Heart left ventricle (tissue), 13 donors: ENCODE measurements around the gene THNSL1.

ENCODE experiments used
- POLR2A ChIP-seq, 2 donors: fragments of 450-650 bp; IDR thresholded peaks; one replicate each; pipeline ENCODE4 v1.6.1; 2017; ENCODE audit warnings: antibody characterized with exemption in 2 of 2, mild to moderate bottlenecking in 2 of 2, moderate library complexity in 2 of 2
- TF ChIP-seq, protein P1 (sequence below), 12 donors: fragments of 200-600 bp; sonication (generic) in 4 of 12; IDR thresholded peaks; one replicate each; pipeline versions ENCODE4 v1.5.0 to v1.8.0; 2018 to 2022; ENCODE audit warnings: antibody characterized with exemption in 12 of 12, mild to moderate bottlenecking in 5 of 12
- donor health status: ischemic (EF 13 %, LVEDD 7.1; RV severe dilation, severe dysfunction).
- donor health status: DM: no; HTN: yes; CAD: no.
- donor health status: DM: no; HTN: no; CAD: no.
- donor health status: ischemic (EF 25% LVEDD 6.9; RV normal size, moderate dysfunction).
- donor health status: ischemic (EF 25% LVEDD 5.7; RV mildly dilated, moderate dysfunction).
- donor health status: ischemic (EF 35%, LVEDD 5.7; RV mildly dilated, moderate dysfunction).
- donor health status: nonischemic (EF 11% LVEDD 7.7; RV severe dilation, severe dysfunction).
- donor health status: DM: yes; HTN: yes; CAD: no.
- donor health status: PGD.
- donor health status: ischemic (EF 29% LVEDD 5.4; RV normal size, mild dysfunction).
- donor health status: nonischemic (EF 23%, LVEDD 6.1; RV moderate dilation, normal function).

DNA sequence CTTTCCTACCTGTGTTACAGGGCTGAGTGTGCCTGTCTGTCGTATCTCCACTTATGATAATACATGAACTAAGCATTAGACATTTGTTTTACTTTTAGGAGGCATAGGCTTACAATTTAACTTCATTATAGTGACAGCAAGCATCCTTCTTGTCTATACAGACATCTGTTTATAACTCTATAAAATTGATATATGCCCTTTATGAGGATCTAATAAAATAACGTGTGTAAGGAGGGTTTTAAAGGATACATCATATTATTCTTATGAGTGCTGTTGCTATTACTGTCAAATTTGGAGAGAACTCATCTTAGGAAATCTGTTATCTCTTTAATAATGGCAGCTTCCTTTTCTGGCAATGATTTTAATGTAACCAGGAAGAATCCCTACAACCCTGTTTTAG is 21.9 kb downstream of the THNSL1 start:
- no peak for TF ChIP-seq POLR2A (IDR thresholded peaks at IDR 0.05)
- TF ChIP-seq, protein P1, sequence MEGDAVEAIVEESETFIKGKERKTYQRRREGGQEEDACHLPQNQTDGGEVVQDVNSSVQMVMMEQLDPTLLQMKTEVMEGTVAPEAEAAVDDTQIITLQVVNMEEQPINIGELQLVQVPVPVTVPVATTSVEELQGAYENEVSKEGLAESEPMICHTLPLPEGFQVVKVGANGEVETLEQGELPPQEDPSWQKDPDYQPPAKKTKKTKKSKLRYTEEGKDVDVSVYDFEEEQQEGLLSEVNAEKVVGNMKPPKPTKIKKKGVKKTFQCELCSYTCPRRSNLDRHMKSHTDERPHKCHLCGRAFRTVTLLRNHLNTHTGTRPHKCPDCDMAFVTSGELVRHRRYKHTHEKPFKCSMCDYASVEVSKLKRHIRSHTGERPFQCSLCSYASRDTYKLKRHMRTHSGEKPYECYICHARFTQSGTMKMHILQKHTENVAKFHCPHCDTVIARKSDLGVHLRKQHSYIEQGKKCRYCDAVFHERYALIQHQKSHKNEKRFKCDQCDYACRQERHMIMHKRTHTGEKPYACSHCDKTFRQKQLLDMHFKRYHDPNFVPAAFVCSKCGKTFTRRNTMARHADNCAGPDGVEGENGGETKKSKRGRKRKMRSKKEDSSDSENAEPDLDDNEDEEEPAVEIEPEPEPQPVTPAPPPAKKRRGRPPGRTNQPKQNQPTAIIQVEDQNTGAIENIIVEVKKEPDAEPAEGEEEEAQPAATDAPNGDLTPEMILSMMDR (IDR thresholded peaks at IDR 0.05), result no peak
